Stimulated activated CD4-positive, alpha-beta T cell treated with anti-CD3 and anti-CD28 coated beads, Interleukin-1b, Interleukin-23, amount 100 ng/mL, for 24 hours (primary cell): Measurements from ENCODE around the gene COX7C.

Source experiments
- DNase-seq, 4 experiments: peaks; one replicate each; pipeline ENCODE4 v3.0.0-alpha.2; 2020; ENCODE audit warnings: low read depth in 4 of 4, low spot score in 1 of 4

The COX7C gene

DNA sequence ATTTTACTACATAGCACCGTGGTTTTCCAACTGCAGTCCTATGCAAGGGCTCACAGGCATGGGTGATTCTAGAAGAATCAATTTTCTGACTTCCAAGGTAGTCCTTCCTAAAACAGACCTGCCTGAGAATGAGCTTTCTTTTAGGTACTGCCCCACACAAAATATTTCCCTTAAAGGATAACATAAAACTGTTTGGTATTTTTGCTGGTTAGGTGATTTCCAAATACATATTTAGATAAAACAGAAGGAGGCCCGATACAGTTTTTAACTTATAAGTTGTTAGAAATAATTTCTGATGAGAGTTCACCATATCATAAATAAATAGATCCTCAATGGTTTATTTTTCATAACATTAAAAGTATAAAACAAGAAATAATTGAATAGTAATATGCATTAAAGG, 46.4 kb downstream of the COX7C start:
- no peak for DNase-seq

DNA sequence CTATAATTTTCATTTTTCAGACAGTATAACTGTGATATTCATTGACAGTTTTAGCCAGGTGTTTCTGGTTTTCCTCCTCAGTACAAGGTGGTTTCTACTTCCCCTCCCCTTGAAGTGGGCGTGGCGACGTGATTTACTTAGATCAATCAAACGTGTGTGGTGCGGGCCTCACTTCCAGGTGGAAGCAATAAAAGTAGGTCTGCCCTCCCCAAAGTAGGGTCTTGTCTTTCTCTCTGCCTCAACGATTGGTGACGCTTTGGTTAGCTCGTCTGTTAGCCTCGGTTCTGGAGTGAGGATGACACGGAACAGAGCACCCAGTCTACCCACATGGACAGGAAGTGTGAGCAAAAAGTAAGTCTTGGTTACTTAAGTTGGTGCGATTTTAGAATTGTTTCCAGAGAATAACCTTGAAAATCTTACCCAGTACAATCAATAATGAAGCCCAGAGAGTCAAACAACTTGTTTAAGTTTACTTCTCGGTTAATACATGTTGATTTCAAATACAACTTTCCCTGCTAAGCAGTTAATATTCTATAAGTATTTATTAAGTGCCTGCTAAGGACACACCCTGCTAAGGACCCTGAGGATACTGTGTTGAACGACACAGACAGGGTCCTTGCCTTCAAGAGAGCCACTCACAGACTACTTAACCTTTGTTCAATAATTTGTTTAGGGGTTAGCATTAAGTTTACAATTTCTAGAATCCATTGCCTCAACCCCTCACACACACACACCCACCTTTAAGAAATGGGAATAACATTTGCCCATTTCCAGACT, 48.4 kb downstream of the COX7C start:
- DNase-seq, result peak in 1 of 4 experiments; percentile 1

DNA sequence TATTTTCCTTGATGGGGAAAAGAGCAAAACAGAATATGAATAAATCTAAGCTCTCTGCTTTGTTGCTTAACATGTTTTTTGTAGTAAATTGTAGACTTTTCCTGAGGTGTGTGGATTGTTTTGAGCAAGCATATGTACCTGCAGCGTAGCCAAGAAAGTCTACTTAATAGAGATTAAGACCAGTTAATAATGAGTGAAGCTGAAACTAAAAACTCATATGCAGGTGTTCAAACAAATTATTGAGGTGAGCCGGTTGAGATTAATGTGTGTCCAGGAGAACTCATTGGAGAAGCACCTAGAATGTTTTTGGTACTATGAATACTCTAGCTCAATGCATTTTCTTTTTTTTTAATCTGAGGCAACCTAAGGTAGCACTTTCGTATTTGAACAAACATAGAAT, 49.2 kb downstream of the COX7C start:
- DNase-seq, result no peak
